Esophagus muscularis mucosa (tissue), 4 donors: ENCODE data around the gene NFYB. TPM values are rescaled to one million over a fixed set of nuclear protein-coding genes. Genes with fewer than 3 reads are reported as not detected.

Experiments
- DNase-seq: peaks from one replicate; pipeline ENCODE4 v3.0.0-alpha.2; 2017; ENCODE audit errors: extremely low spot score
- H3K27ac ChIP-seq, 4 donors: fragments of 200-600 bp; sonication (generic); replicated peaks in 1 of 4; 1 replicate in 3 of 4; 2 replicates in 1 of 4; pipeline ENCODE4 v1.5.1; 2016 to 2019; ENCODE audit warnings: mild to moderate bottlenecking in 1 of 4
- H3K27me3 ChIP-seq, 4 donors: fragments of 200-600 bp; sonication (generic); one replicate each; pipeline versions ENCODE4 v1.5.1 to v1.6.0; 2016 to 2019
- H3K36me3 ChIP-seq, 4 donors: fragments of 200-600 bp; sonication (generic); one replicate each; pipeline ENCODE4 v1.5.1; 2016 to 2019
- H3K4me1 ChIP-seq, 4 donors: fragments of 200-600 bp; sonication (generic); one replicate each; pipeline ENCODE4 v1.5.1; 2016 to 2019
- H3K4me3 ChIP-seq, 4 donors: fragments of 200-600 bp; sonication (generic); 1 replicate in 2 of 4; 2 replicates in 2 of 4; pipeline ENCODE4 v1.5.1; 2016 to 2019; ENCODE audit warnings: mild to moderate bottlenecking in 4 of 4, moderate library complexity in 1 of 4
- H3K9me3 ChIP-seq, 4 donors: fragments of 200-600 bp; sonication (generic); 1 replicate in 3 of 4; 2 replicates in 1 of 4; pipeline ENCODE4 v1.5.1; 2016 to 2019
- CTCF ChIP-seq, 3 experiments: fragments of 200-600 bp in 2 of 3; fragments of 450-650 bp in 1 of 3; sonication (generic) in 2 of 3; IDR thresholded peaks; one replicate each; pipeline ENCODE4 v1.5.1; 2017 to 2019; ENCODE audit warnings: antibody characterized with exemption in 3 of 3, mild to moderate bottlenecking in 2 of 3, moderate library complexity in 1 of 3
- EP300 ChIP-seq: sonication (generic); formaldehyde crosslinking; IDR thresholded peaks from one replicate; pipeline ENCODE4 v1.6.1; 2017; ENCODE audit warnings: antibody characterized with exemption
- POLR2A ChIP-seq: fragments of 450-650 bp; IDR thresholded peaks from one replicate; pipeline ENCODE4 v1.6.1; 2017; ENCODE audit warnings: antibody characterized with exemption, moderate library complexity, mild to moderate bottlenecking, low read depth
- POLR2AphosphoS5 ChIP-seq, 2 donors: sonication (generic); formaldehyde crosslinking; IDR thresholded peaks; one replicate each; pipeline ENCODE4 v1.6.1; 2017; ENCODE audit warnings: antibody characterized with exemption in 2 of 2
- WGBS: methylation state at CpG from one replicate; pipeline ENCODE4 v1.1.5; 2018; 5-methylcytosine and 5-hydroxymethylcytosine counted together
- intact Hi-C: fragments of 100-400 bp; cut with DNase I; formaldehyde crosslinking; loops from one replicate; pipeline ENCODE4 v1.15.1; 2023
- total RNA-seq, 4 donors: library from RNA; depleted of rRNA; stranded (reverse); fragments of >200 nt; gene quantifications; one replicate each; pipeline versions ENCODE4 v1.1.0 to v1.2.1, GENCODE V29; 2016

Gene NFYB
- total RNA-seq, 4 donors from 2014 or later, result 67.7 to 90.9 (median 82.4) TPM

GRCh38 chr12:104083769-104084475 is 54.1 kb downstream of the NFYB start:
- intact Hi-C loops, result no loop called here
- H3K27ac ChIP-seq, result no peak overlapping the region
- no peak for DNase-seq
- 95% methylated on average over 8 of the region's 8 CpGs for WGBS
- no peaks in the 10 kb centered on the region for H3K9me3 ChIP-seq
- TF ChIP-seq POLR2AphosphoS5 (IDR thresholded peaks at IDR 0.05) (no peak), POLR2A (no peak), EP300 (no peak), CTCF (IDR thresholded peaks at IDR 0.05) (no peak)
- no peak overlapping the region for H3K4me3 ChIP-seq
- H3K4me1 ChIP-seq, result peaks cover 0 to 10% (median 3%) of the 10 kb centered on the region in 4 donors
- no peaks in the 10 kb centered on the region for H3K27me3 ChIP-seq
- peaks cover 38 to 85% (median 56%) of the 10 kb centered on the region in 4 donors for H3K36me3 ChIP-seq

- peaks cover 0 to 20% (median 9%) of the 10 kb centered on the region in 4 donors for H3K4me1 ChIP-seq
- intact Hi-C loops, result no loop called here
- peaks cover 17 to 58% (median 34%) of the 10 kb centered on the region in 4 donors for H3K36me3 ChIP-seq
- WGBS, result 89% methylated on average over 1 of the region's 1 CpG
- no peak for TF ChIP-seq POLR2A
- no peak for TF ChIP-seq EP300
- TF ChIP-seq CTCF (IDR thresholded peaks at IDR 0.05), result no peak
- TF ChIP-seq POLR2AphosphoS5 (IDR thresholded peaks at IDR 0.05), result no peak
- no peak overlapping the region for H3K4me3 ChIP-seq
- H3K9me3 ChIP-seq, result no peaks in the 10 kb centered on the region
- no peaks in the 10 kb centered on the region for H3K27me3 ChIP-seq
- DNase-seq, result no peak
- no peak overlapping the region for H3K27ac ChIP-seq
Measured at GRCh38 chr12:104080764-104081163, 57.2 kb downstream of the NFYB start.

GRCh38 chr12:104079024-104079423 is 59.0 kb downstream of the NFYB start:
- peaks cover 18 to 45% (median 27%) of the 10 kb centered on the region in 4 donors for H3K36me3 ChIP-seq
- 89% methylated on average over 1 of the region's 1 CpG for WGBS
- no peaks in the 10 kb centered on the region for H3K27me3 ChIP-seq
- intact Hi-C loops, result no loop called here
- H3K4me1 ChIP-seq, result peaks cover 0 to 20% (median 9%) of the 10 kb centered on the region in 4 donors
- H3K4me3 ChIP-seq, result no peak overlapping the region
- DNase-seq, result no peak
- TF ChIP-seq CTCF (IDR thresholded peaks at IDR 0.05), result no peak
- TF ChIP-seq POLR2AphosphoS5 (IDR thresholded peaks at IDR 0.05), result no peak
- no peak for TF ChIP-seq POLR2A
- no peak overlapping the region for H3K27ac ChIP-seq
- H3K9me3 ChIP-seq, result no peaks in the 10 kb centered on the region

- no peak for DNase-seq
- Histone ChIP-seq H3K36me3 (peaks cover 17 to 50% (median 39%) of the 10 kb centered on the region in 4 donors), H3K27me3 (no peaks in the 10 kb centered on the region), H3K9me3 (no peaks in the 10 kb centered on the region), H3K4me1 (peaks cover 0 to 18% (median 11%) of the 10 kb centered on the region in 4 donors), H3K4me3 (no peak overlapping the region), H3K27ac (no peak overlapping the region)
- intact Hi-C loops, result no loop called here
- 100% methylated on average over 1 of the region's 1 CpG for WGBS
- TF ChIP-seq POLR2AphosphoS5 (IDR thresholded peaks at IDR 0.05), result no peak
- no peak for TF ChIP-seq EP300
- TF ChIP-seq CTCF (IDR thresholded peaks at IDR 0.05), result no peak
- no peak for TF ChIP-seq POLR2A
Measured at GRCh38 chr12:104073699-104074098, 64.3 kb downstream of the NFYB start.
